ENCODE measurements around the gene INTS4.
"Not testable (repeated sequence)": the region's sequence is repeated elsewhere in the genome, so short reads cannot be mapped to it uniquely, and the experiment has no call there.

Gene INTS4

GRCh38 chr11:78032090-78032489, 37.6 kb upstream of the INTS4 start:
- no peak for DNase-seq
- CTCF ChIA-PET = interaction anchor here (2.6 kb wide), 1 partner anchor 14 kb away, joined by 9 read pairs; no protein-coding TSS in a partner anchor
- Mint-ChIP-seq H3K4me1 (no peaks in the 10 kb centered on the region), H3K27ac (no peak overlapping the region), H3K36me3 (no peaks in the 10 kb centered on the region), H3K27me3 (peaks cover 12% of the 10 kb centered on the region), H3K4me3 (no peak overlapping the region), H3K9me3 (no peaks in the 10 kb centered on the region)

GRCh38 chr11:78031629-78032028, 37.2 kb upstream of the INTS4 start:
- Mint-ChIP-seq H3K9me3 (no peaks in the 10 kb centered on the region), H3K27me3 (peaks cover 12% of the 10 kb centered on the region), H3K36me3 (no peaks in the 10 kb centered on the region), H3K4me3 (no peak overlapping the region), H3K27ac (no peak overlapping the region), H3K4me1 (no peaks in the 10 kb centered on the region)
- DNase-seq = no peak
- CTCF ChIA-PET = interaction anchor here (2.6 kb wide), 1 partner anchor 15 kb away, joined by 9 read pairs; no protein-coding TSS in a partner anchor

- DNase-seq = no peak
- H3K4me1 Mint-ChIP-seq = no peaks in the 10 kb centered on the region
- H3K9me3 Mint-ChIP-seq = no peaks in the 10 kb centered on the region
- no peak overlapping the region for H3K27ac Mint-ChIP-seq
- no peaks in the 10 kb centered on the region for H3K36me3 Mint-ChIP-seq
- H3K27me3 Mint-ChIP-seq = peaks cover 12% of the 10 kb centered on the region
- H3K4me3 Mint-ChIP-seq = no peak overlapping the region
- CTCF ChIA-PET = interaction anchor here (0.7 to 2.6 kb wide), 2 partner anchors 10 to 16 kb away, joined by 3 to 9 read pairs; no protein-coding TSS in a partner anchor
These were observed 36.2 kb upstream of the INTS4 start for GRCh38 chr11:78030429-78031325.

- H3K36me3 Mint-ChIP-seq, H3K27ac Mint-ChIP-seq, H3K9me3 Mint-ChIP-seq, H3K4me3 Mint-ChIP-seq, DNase-seq, H3K4me1 Mint-ChIP-seq, CTCF ChIA-PET: not testable (repeated sequence)
- H3K27me3 Mint-ChIP-seq = peaks cover 15% of the 10 kb centered on the region
These were observed 34.0 kb upstream of the INTS4 start for GRCh38 chr11:78028423-78028822.

- Mint-ChIP-seq H3K4me3 (no peak overlapping the region), H3K4me1 (peaks cover under 1% of the 10 kb centered on the region), H3K9me3 (no peaks in the 10 kb centered on the region), H3K27me3 (peaks cover 21% of the 10 kb centered on the region), H3K27ac (no peak overlapping the region), H3K36me3 (no peaks in the 10 kb centered on the region)
- no peak for DNase-seq
- CTCF ChIA-PET = no interaction called here
These were observed 33.3 kb upstream of the INTS4 start for GRCh38 chr11:78027759-78028158.

- peaks cover 2% of the 10 kb centered on the region for H3K4me1 Mint-ChIP-seq
These were observed 30.9 kb upstream of the INTS4 start for GRCh38 chr11:78025378-78025777.

GRCh38 chr11:78023426-78023825, 29.0 kb upstream of the INTS4 start:
- CTCF ChIA-PET = no interaction called here

More at GRCh38 chr11:78025378-78025777, 30.9 kb upstream of the INTS4 start:
- H3K36me3 Mint-ChIP-seq = no peaks in the 10 kb centered on the region
- CTCF ChIA-PET = no interaction called here
- H3K9me3 Mint-ChIP-seq = no peaks in the 10 kb centered on the region
- DNase-seq = no peak
- H3K27me3 Mint-ChIP-seq = peaks cover 25% of the 10 kb centered on the region
- H3K4me3 Mint-ChIP-seq = no peak overlapping the region
- H3K27ac Mint-ChIP-seq = no peak overlapping the region

GRCh38 chr11:78022397-78023396, 28.2 kb upstream of the INTS4 start, which contains the start of gene KCTD14:
TSS of gene KCTD14 (minus strand) at chr11:78023276. CDS start at chr11:78023249, 27 bp downstream.
- H3K36me3 Mint-ChIP-seq = no peaks in the 10 kb centered on the region
- no peak for DNase-seq
- peaks cover 34% of the 10 kb centered on the region for H3K27me3 Mint-ChIP-seq
- CTCF ChIA-PET = no interaction called here
- peaks cover 2% of the 10 kb centered on the region for H3K4me1 Mint-ChIP-seq
- no peaks in the 10 kb centered on the region for H3K9me3 Mint-ChIP-seq
- H3K27ac Mint-ChIP-seq = no peak within 1 kb of the TSS
- no peak within 1 kb of the TSS for H3K4me3 Mint-ChIP-seq

More at GRCh38 chr11:78023426-78023825, 29.0 kb upstream of the INTS4 start:
- Mint-ChIP-seq H3K27me3 (peaks cover 34% of the 10 kb centered on the region), H3K36me3 (no peaks in the 10 kb centered on the region), H3K27ac (no peak overlapping the region), H3K4me1 (peaks cover 2% of the 10 kb centered on the region), H3K9me3 (no peaks in the 10 kb centered on the region), H3K4me3 (no peak overlapping the region)
- no peak for DNase-seq

GRCh38 chr11:78021611-78022010, 27.1 kb upstream of the INTS4 start:
- Mint-ChIP-seq H3K4me3 (no peak overlapping the region), H3K36me3 (no peaks in the 10 kb centered on the region), H3K27me3 (peaks cover 36% of the 10 kb centered on the region), H3K4me1 (peaks cover 2% of the 10 kb centered on the region), H3K27ac (no peak overlapping the region), H3K9me3 (no peaks in the 10 kb centered on the region)
- DNase-seq = no peak
- CTCF ChIA-PET = no interaction called here

- peaks cover 38% of the 10 kb centered on the region for H3K27me3 Mint-ChIP-seq
- DNase-seq = no peak
- H3K9me3 Mint-ChIP-seq = no peaks in the 10 kb centered on the region
- H3K4me1 Mint-ChIP-seq = peaks cover 2% of the 10 kb centered on the region
- H3K36me3 Mint-ChIP-seq = no peaks in the 10 kb centered on the region
- CTCF ChIA-PET = interaction anchor here (1.1 to 1.3 kb wide), 2 partner anchors 10 to 26 kb away, joined by 3 to 5 read pairs; no protein-coding TSS in a partner anchor
- no peak overlapping the region for H3K27ac Mint-ChIP-seq
- H3K4me3 Mint-ChIP-seq = no peak overlapping the region
These were observed 25.8 kb upstream of the INTS4 start for GRCh38 chr11:78020246-78020645.

- DNase-seq = no peak
- CTCF ChIA-PET = interaction anchor here (1.3 kb wide), 1 partner anchor 26 kb away, joined by 5 read pairs; no protein-coding TSS in a partner anchor
- Mint-ChIP-seq H3K27me3 (peaks cover 38% of the 10 kb centered on the region), H3K27ac (no peak overlapping the region), H3K4me1 (peaks cover 2% of the 10 kb centered on the region), H3K36me3 (no peaks in the 10 kb centered on the region), H3K9me3 (no peaks in the 10 kb centered on the region), H3K4me3 (no peak overlapping the region)
These were observed 25.3 kb upstream of the INTS4 start for GRCh38 chr11:78019808-78020207.

GRCh38 chr11:78015878-78016277, 21.4 kb upstream of the INTS4 start:
- CTCF ChIA-PET = interaction anchor here (2.3 kb wide), 1 partner anchor 16 kb away, joined by 7 read pairs; no protein-coding TSS in a partner anchor

GRCh38 chr11:78014937-78015520, 20.6 kb upstream of the INTS4 start:
- H3K9me3 Mint-ChIP-seq, H3K4me3 Mint-ChIP-seq, H3K27ac Mint-ChIP-seq, H3K36me3 Mint-ChIP-seq, DNase-seq, H3K4me1 Mint-ChIP-seq: not testable (repeated sequence)
- peaks cover 17% of the 10 kb centered on the region for H3K27me3 Mint-ChIP-seq
- CTCF ChIA-PET = interaction anchor here (2.3 kb wide), 1 partner anchor 15 kb away, joined by 7 read pairs; no protein-coding TSS in a partner anchor

More at GRCh38 chr11:78015878-78016277, 21.4 kb upstream of the INTS4 start:
- DNase-seq = no peak
- Mint-ChIP-seq H3K27ac (no peak overlapping the region), H3K4me3 (no peak overlapping the region), H3K9me3 (no peaks in the 10 kb centered on the region), H3K4me1 (no peaks in the 10 kb centered on the region), H3K27me3 (peaks cover 17% of the 10 kb centered on the region), H3K36me3 (no peaks in the 10 kb centered on the region)
